ENCODE results near the gene SH3RF3. TPM values are rescaled to one million over a fixed set of nuclear protein-coding genes. Genes with fewer than 3 reads are reported as not detected.

Gene SH3RF3
- total RNA-seq, 1 experiment from 2014 or later = not detected

DNA sequence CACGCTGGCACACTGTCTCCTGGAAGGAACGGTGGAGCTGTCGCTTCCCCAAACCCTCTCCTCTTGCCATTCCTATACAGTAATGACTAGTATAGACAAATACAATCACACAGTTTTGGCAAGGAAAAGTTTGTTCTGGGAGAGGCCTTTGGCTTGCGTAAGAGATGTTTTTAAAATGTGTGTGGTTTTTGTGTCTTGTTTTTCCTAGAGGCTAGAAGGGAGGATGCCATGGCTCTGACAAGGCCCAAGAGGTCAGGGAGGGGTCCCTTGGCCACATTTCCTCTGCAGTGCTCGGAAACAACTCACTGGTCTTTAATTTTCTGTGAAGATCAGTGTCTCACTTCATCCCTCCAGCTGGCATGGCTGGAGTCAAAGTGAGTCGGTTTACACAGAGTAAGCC lies 195.9 kb downstream of the SH3RF3 start:
- DNase-seq (ENCODE audit: low read depth, low spot score) (no peak), ATAC-seq (no peak)
- RAD21 ChIA-PET (ENCODE audit: low non-redundant PET in 1 of 2, low total read pairs in 2 of 2, uncharacterized antibody in 2 of 2, unreplicated experiment in 2 of 2) = no interaction called here
- Histone ChIP-seq H3K9ac (ENCODE audit: low read length) (no peak overlapping the region), H3K4me1 (ENCODE audit: control insufficient read depth in 1 of 2, insufficient read depth in 2 of 2, low read length in 2 of 2) (no peaks in the 10 kb centered on the region), H3K27ac (ENCODE audit: low read depth, low read length) (no peak overlapping the region), H3K9me2 (ENCODE audit: insufficient read depth) (no peaks in the 10 kb centered on the region), H3K4me2 (ENCODE audit: low read length) (no peak overlapping the region), H3K4me3 (replicated peaks in 1 of 2; ENCODE audit: low read depth in 1 of 2, low read length in 2 of 2) (no peak overlapping the region), H3K36me3 (ENCODE audit: control insufficient read depth in 1 of 2, insufficient read depth in 2 of 2, low read length in 2 of 2) (no peaks in the 10 kb centered on the region), H3K27me3 (ENCODE audit: insufficient read depth, low read length) (peaks cover 10% of the 10 kb centered on the region; the same call in 1 of the 2 replicates), H3K9me3 (ENCODE audit: control insufficient read depth in 1 of 2, insufficient read depth in 1 of 2, low read depth in 1 of 2, low read length in 2 of 2) (peaks cover 0 to 6% of the 10 kb centered on the region in 2 experiments; a peak in 1 of 4 replicates), H2AFZ (ENCODE audit: low read depth, low read length, poor library complexity, severe bottlenecking) (no peak overlapping the region), H3K79me2 (ENCODE audit: insufficient read depth, low read length) (no peaks in the 10 kb centered on the region), H4K20me1 (ENCODE audit: insufficient read depth) (no peaks in the 10 kb centered on the region)
- POLR2A ChIA-PET = no interaction called here
- BruUV-seq (replicated peaks) = no TSS peak
- TF ChIP-seq EGR1 (IDR thresholded peaks at IDR 0.05; ENCODE audit: low read depth) = no peak
- no peak for TF ChIP-seq EZH2phosphoT487 (IDR thresholded peaks at IDR 0.05; ENCODE audit: borderline replicate concordance)
- TF ChIP-seq, protein P1, sequence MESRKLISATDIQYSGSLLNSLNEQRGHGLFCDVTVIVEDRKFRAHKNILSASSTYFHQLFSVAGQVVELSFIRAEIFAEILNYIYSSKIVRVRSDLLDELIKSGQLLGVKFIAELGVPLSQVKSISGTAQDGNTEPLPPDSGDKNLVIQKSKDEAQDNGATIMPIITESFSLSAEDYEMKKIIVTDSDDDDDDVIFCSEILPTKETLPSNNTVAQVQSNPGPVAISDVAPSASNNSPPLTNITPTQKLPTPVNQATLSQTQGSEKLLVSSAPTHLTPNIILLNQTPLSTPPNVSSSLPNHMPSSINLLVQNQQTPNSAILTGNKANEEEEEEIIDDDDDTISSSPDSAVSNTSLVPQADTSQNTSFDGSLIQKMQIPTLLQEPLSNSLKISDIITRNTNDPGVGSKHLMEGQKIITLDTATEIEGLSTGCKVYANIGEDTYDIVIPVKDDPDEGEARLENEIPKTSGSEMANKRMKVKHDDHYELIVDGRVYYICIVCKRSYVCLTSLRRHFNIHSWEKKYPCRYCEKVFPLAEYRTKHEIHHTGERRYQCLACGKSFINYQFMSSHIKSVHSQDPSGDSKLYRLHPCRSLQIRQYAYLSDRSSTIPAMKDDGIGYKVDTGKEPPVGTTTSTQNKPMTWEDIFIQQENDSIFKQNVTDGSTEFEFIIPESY (IDR thresholded peaks at IDR 0.05; ENCODE audit: extremely low read depth, insufficient replicate concordance, low read length) = no peak
- no peak for TF ChIP-seq CEBPB (IDR thresholded peaks at IDR 0.05; ENCODE audit: low read depth)
- TF ChIP-seq ZFX (IDR thresholded peaks at IDR 0.05) = no peak
- TF ChIP-seq TCF7L2 (IDR thresholded peaks at IDR 0.05; ENCODE audit: borderline replicate concordance, extremely low read depth, insufficient read depth, insufficient read length) = no peak
- no peak for TF ChIP-seq RAD21 (IDR thresholded peaks at IDR 0.05; ENCODE audit: low read depth)
- intact Hi-C loops (cut with micrococcal nuclease) = no loop called here
- CTCF ChIA-PET = no interaction called here

DNA sequence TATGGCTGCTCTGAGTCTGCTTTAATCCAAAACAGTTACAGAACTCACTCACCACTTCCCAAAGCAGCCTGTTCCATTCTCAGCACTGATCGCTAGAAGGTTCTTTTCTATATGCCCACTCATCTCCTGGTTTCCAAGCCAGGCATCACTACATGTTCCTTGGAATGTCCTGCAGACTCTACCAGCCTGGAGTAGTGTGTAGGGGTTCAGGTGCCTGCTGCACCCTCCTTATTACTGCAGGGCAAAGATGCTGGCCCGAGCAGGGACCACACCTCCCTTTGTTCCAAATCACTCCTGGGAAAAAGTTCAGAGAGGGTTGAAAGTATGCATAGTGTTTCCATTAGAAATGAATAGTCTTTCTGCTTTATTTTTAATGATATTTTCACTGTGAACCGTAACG lies 196.6 kb downstream of the SH3RF3 start:
- DNase-seq (ENCODE audit: low read depth, low spot score) (no peak), ATAC-seq (no peak)
- Histone ChIP-seq H3K4me3 (replicated peaks in 1 of 2; ENCODE audit: low read depth in 1 of 2, low read length in 2 of 2) (no peak overlapping the region), H4K20me1 (ENCODE audit: insufficient read depth) (no peaks in the 10 kb centered on the region), H3K9ac (ENCODE audit: low read length) (no peak overlapping the region), H3K4me1 (ENCODE audit: control insufficient read depth in 1 of 2, insufficient read depth in 2 of 2, low read length in 2 of 2) (no peaks in the 10 kb centered on the region), H3K27ac (ENCODE audit: low read depth, low read length) (no peak overlapping the region), H3K4me2 (ENCODE audit: low read length) (no peak overlapping the region), H3K9me3 (ENCODE audit: control insufficient read depth in 1 of 2, insufficient read depth in 1 of 2, low read depth in 1 of 2, low read length in 2 of 2) (peaks cover 0 to 6% of the 10 kb centered on the region in 2 experiments; a peak in 1 of 4 replicates), H3K9me2 (ENCODE audit: insufficient read depth) (no peaks in the 10 kb centered on the region), H3K36me3 (ENCODE audit: control insufficient read depth in 1 of 2, insufficient read depth in 2 of 2, low read length in 2 of 2) (no peaks in the 10 kb centered on the region), H3K79me2 (ENCODE audit: insufficient read depth, low read length) (no peaks in the 10 kb centered on the region), H3K27me3 (ENCODE audit: insufficient read depth, low read length) (peaks cover 10% of the 10 kb centered on the region; the same call in 1 of the 2 replicates), H2AFZ (ENCODE audit: low read depth, low read length, poor library complexity, severe bottlenecking) (no peak overlapping the region)
- ChIA-PET POLR2A (no interaction called here), RAD21 (ENCODE audit: low non-redundant PET in 1 of 2, low total read pairs in 2 of 2, uncharacterized antibody in 2 of 2, unreplicated experiment in 2 of 2) (no interaction called here), CTCF (no interaction called here)
- no TSS peak for BruUV-seq (replicated peaks)
- intact Hi-C loops (cut with micrococcal nuclease) = no loop called here
- TF ChIP-seq POLR2AphosphoS5 (IDR thresholded peaks at IDR 0.05; ENCODE audit: low read depth, low read length) (no peak), JUND (IDR thresholded peaks at IDR 0.05) (no peak), EZH2phosphoT487 (IDR thresholded peaks at IDR 0.05; ENCODE audit: borderline replicate concordance) (no peak), SRF (IDR thresholded peaks at IDR 0.05; ENCODE audit: low read depth) (no peak)
- TF ChIP-seq, protein P2, sequence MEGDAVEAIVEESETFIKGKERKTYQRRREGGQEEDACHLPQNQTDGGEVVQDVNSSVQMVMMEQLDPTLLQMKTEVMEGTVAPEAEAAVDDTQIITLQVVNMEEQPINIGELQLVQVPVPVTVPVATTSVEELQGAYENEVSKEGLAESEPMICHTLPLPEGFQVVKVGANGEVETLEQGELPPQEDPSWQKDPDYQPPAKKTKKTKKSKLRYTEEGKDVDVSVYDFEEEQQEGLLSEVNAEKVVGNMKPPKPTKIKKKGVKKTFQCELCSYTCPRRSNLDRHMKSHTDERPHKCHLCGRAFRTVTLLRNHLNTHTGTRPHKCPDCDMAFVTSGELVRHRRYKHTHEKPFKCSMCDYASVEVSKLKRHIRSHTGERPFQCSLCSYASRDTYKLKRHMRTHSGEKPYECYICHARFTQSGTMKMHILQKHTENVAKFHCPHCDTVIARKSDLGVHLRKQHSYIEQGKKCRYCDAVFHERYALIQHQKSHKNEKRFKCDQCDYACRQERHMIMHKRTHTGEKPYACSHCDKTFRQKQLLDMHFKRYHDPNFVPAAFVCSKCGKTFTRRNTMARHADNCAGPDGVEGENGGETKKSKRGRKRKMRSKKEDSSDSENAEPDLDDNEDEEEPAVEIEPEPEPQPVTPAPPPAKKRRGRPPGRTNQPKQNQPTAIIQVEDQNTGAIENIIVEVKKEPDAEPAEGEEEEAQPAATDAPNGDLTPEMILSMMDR (IDR thresholded peaks at IDR 0.05 in 2 of 3, conservative IDR thresholded peaks at IDR 0.05 in 1 of 3; ENCODE audit: borderline replicate concordance in 1 of 3, insufficient read depth in 1 of 3, low read depth in 2 of 3, low read length in 2 of 3) = no peak
- TF ChIP-seq, protein P1 (IDR thresholded peaks at IDR 0.05; ENCODE audit: extremely low read depth, insufficient replicate concordance, low read length) = no peak

All from HCT116 (cell line).